ENCODE results near the gene TBC1D14. TPM values are rescaled to one million over a fixed set of nuclear protein-coding genes. Genes with fewer than 3 reads are reported as not detected.

TBC1D14 gene
- total and polyA plus RNA-seq, 10 donors: 13.7 to 114 (median 68.4) TPM

DNA sequence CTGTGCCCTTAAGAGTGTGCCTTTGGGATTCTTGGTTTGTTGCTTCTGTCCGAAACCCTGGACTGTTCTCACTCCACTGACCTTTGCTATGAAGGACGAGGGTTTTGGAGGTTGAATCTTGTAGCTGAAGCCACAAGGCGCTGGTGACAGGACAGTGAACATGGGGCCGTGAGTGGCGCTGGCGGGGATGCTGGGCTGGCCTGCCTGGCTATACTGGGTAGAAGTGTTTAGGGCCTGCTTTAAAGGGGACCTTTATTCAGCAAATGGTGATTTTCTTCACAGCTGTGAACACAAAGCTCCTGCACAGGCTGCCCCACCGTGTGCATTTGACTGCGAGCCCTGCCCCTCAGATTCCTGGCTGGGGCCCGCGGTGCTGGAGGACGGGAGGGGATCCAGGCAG, 106.5 kb downstream of the TBC1D14 start:
- H3K9me3 ChIP-seq: no peaks in the 10 kb centered on the region
- TF ChIP-seq POLR2AphosphoS5 (IDR thresholded peaks at IDR 0.05): peak in 1 of 3 donors; percentile 38
- TF ChIP-seq, protein P1, sequence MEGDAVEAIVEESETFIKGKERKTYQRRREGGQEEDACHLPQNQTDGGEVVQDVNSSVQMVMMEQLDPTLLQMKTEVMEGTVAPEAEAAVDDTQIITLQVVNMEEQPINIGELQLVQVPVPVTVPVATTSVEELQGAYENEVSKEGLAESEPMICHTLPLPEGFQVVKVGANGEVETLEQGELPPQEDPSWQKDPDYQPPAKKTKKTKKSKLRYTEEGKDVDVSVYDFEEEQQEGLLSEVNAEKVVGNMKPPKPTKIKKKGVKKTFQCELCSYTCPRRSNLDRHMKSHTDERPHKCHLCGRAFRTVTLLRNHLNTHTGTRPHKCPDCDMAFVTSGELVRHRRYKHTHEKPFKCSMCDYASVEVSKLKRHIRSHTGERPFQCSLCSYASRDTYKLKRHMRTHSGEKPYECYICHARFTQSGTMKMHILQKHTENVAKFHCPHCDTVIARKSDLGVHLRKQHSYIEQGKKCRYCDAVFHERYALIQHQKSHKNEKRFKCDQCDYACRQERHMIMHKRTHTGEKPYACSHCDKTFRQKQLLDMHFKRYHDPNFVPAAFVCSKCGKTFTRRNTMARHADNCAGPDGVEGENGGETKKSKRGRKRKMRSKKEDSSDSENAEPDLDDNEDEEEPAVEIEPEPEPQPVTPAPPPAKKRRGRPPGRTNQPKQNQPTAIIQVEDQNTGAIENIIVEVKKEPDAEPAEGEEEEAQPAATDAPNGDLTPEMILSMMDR (IDR thresholded peaks at IDR 0.05 in 8 of 11, conservative IDR thresholded peaks at IDR 0.05 in 3 of 11): no peak
- peaks cover 0 to 8% (median 0%) of the 10 kb centered on the region in 6 donors for H3K4me1 ChIP-seq
- no peaks in the 10 kb centered on the region for H3K27me3 ChIP-seq (replicated peaks in 1 of 7)
- H3K36me3 ChIP-seq: peaks cover 0 to 100% (median 70%) of the 10 kb centered on the region in 6 donors
- intact Hi-C loops (cut with DNase I; ENCODE audit: low total_unique reads): no loop called here
- H3K27ac ChIP-seq: no peak overlapping the region
- WGBS, 5 donors: 79 to 87% (median 83%) methylated on average over 11 of the region's 11 CpGs
- no peak overlapping the region for H3K4me3 ChIP-seq
- DNase-seq: no peak

DNA sequence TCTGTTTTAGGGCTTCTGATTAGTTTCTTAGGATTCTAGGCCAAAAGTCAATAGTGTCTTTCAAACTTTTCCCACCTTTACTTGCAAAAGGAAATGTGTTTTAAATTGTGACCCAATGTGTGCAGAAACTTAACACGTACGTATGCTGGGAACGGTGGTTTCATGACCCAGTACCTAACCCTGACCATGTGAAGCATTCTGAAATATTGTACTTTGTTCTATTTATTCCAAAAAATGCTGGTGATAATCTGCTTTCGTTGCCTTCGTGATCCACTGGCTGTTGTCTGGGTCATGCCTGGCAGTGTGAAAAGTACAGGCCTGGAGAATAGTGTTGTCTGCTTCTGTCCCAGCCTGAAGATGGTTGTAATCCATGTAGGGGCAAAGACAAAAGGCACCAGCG, 106.9 kb downstream of the TBC1D14 start:
- DNase-seq: no peak
- intact Hi-C loops (cut with DNase I; ENCODE audit: low total_unique reads): no loop called here
- Histone ChIP-seq H3K27ac (no peak overlapping the region), H3K9me3 (no peaks in the 10 kb centered on the region), H3K4me3 (no peak overlapping the region), H3K4me1 (peaks cover 0 to 8% (median 0%) of the 10 kb centered on the region in 6 donors), H3K36me3 (peaks cover 0 to 100% (median 67%) of the 10 kb centered on the region in 6 donors), H3K27me3 (replicated peaks in 1 of 7) (no peaks in the 10 kb centered on the region)
- TF ChIP-seq POLR2A (IDR thresholded peaks at IDR 0.05) (no peak), POLR2AphosphoS5 (IDR thresholded peaks at IDR 0.05) (no peak)
- TF ChIP-seq, protein P1 (IDR thresholded peaks at IDR 0.05 in 8 of 11, conservative IDR thresholded peaks at IDR 0.05 in 3 of 11): no peak
- WGBS, 5 donors: 93 to 96% (median 95%) methylated on average over 6 of the region's 6 CpGs

DNA sequence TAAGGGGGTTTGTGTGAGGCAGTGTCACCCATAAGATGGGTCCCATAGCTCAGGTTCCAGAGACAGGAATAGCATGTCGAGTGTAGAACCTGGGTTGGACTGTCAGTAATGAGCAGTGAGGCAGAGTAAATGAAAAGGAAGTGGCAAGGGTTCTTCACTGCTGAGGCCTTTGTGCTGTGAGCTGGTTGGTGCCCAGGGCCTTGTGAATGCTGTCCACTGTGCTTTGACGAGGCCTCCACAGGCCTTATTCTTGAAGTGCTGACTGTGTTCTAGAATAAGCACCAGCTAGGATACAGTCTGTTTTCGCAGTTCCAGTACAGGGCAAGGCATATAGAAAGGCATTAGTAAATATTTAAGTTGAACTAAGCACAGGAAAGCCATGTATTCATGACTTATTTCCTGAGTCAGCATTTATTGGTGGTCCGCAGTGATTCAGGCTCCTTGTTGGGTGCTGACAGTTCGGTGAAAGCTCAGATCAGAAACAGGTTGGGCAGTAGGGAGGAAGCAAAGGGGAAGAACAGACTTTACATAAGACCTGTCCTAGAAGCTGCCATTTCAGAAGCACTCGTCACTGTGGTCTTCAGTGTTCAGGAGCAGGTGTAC, 107.9 kb downstream of the TBC1D14 start:
- TF ChIP-seq, protein P1 (IDR thresholded peaks at IDR 0.05 in 8 of 11, conservative IDR thresholded peaks at IDR 0.05 in 3 of 11): no peak
- TF ChIP-seq POLR2A (IDR thresholded peaks at IDR 0.05): no peak
- TF ChIP-seq POLR2AphosphoS5 (IDR thresholded peaks at IDR 0.05): no peak
- peaks cover 0 to 100% (median 70%) of the 10 kb centered on the region in 6 donors for H3K36me3 ChIP-seq
- peaks cover 0 to 8% (median 0%) of the 10 kb centered on the region in 6 donors for H3K4me1 ChIP-seq
- WGBS, 5 donors: 91 to 97% (median 92%) methylated on average over 6 of the region's 6 CpGs
- no peak overlapping the region for H3K27ac ChIP-seq
- no peaks in the 10 kb centered on the region for H3K9me3 ChIP-seq
- intact Hi-C loops (cut with DNase I; ENCODE audit: low total_unique reads): no loop called here
- DNase-seq: no peak
- no peak overlapping the region for H3K4me3 ChIP-seq
- no peaks in the 10 kb centered on the region for H3K27me3 ChIP-seq (replicated peaks in 1 of 7)

DNA sequence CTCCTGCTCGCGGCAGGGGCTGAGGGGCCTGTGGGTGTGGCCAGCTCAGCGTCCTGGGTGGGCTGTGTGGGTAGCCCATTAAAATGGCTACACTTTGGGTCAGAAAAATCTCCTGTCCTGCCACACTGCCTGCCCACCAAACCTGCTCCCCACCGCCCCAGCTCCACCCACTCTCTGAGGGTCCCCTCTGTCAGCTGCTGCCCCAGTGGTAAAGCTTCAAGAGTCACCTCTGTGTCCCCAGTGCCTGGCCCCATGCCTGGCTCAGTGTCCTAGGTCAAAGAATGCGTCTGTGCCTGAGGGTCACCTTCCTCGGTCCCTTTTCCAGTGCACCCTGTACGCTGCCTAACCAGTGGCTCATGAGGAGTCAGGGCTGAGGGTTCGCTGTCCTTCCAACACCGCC, 108.7 kb downstream of the TBC1D14 start:
- peaks cover 0 to 100% (median 71%) of the 10 kb centered on the region in 6 donors for H3K36me3 ChIP-seq
- WGBS, 5 donors: 92 to 98% (median 95%) methylated on average over 5 to 9 of the region's 9 CpGs

More for the DNA sequence above, 108.7 kb downstream of the TBC1D14 start:
- no peak overlapping the region for H3K27ac ChIP-seq
- intact Hi-C loops (cut with DNase I; ENCODE audit: low total_unique reads): no loop called here
- no peak overlapping the region for H3K4me3 ChIP-seq
- no peaks in the 10 kb centered on the region for H3K27me3 ChIP-seq (replicated peaks in 1 of 7)
- no peaks in the 10 kb centered on the region for H3K9me3 ChIP-seq
- H3K4me1 ChIP-seq: peaks cover 0 to 8% (median 0%) of the 10 kb centered on the region in 6 donors
- DNase-seq: peak; percentile 63
- peak in 1 of 3 donors; percentile 41 for TF ChIP-seq POLR2AphosphoS5 (IDR thresholded peaks at IDR 0.05)
- no peak for TF ChIP-seq POLR2A (IDR thresholded peaks at IDR 0.05)

Measured in spleen (tissue), 11 donors.